K562 treated with DMSO at 1 percent for 48 hours (cell line): ENCODE data around the gene PABPC1L2B. TPM values are rescaled to one million over a fixed set of nuclear protein-coding genes. Genes with fewer than 3 reads are reported as not detected.

ENCODE experiments used
- total RNA-seq: library from RNA; unstranded; fragments of 300-600 nt; gene quantifications from 2 replicates; pipeline ENCODE4 v1.2.3, GENCODE V29; 2022; ENCODE audit warnings: low replicate concordance; ENCODE audit errors: extremely low read depth

The PABPC1L2B gene
- not detected in 2 replicates for total RNA-seq

GRCh38 chrX:73002733-73003132 lies at the start of gene PABPC1L2B:
Gene PABPC1L2B (plus strand): TSS chrX:73002939. CDS start chrX:73003643, 704 bp downstream.

Other genes with a start within 250 kb of the PABPC1L2B start
- not detected in 2 replicates for gene DMRTC1B, start 226.0 kb upstream of the PABPC1L2B start, total RNA-seq
- not detected in 2 replicates for gene FAM236B, start 220.3 kb upstream of the PABPC1L2B start, total RNA-seq
- gene FAM236D, start 194.7 kb upstream of the PABPC1L2B start, total RNA-seq = not detected in 2 replicates
- not detected in 2 replicates for gene FAM236C, start 90.3 kb upstream of the PABPC1L2B start, total RNA-seq
- not detected in 2 replicates for gene FAM236A, start 64.7 kb upstream of the PABPC1L2B start, total RNA-seq
- gene DMRTC1, start 59.1 kb upstream of the PABPC1L2B start, total RNA-seq = not detected in 2 replicates
- not detected in 2 replicates for gene PABPC1L2A, start 76.6 kb downstream of the PABPC1L2B start, total RNA-seq
- gene NAP1L2, start 211.9 kb downstream of the PABPC1L2B start, total RNA-seq = not detected in 2 replicates